H1 (cell line): Measurements from ENCODE around the gene MAP6. TPM values are rescaled to one million over a fixed set of nuclear protein-coding genes. Genes with fewer than 3 reads are reported as not detected.

Experiments
- CTCF ChIA-PET: fragments of 300-600 bp; sonication (Branson Sonifier 250); formaldehyde crosslinking; loops from one replicate; lab custom pipeline; 2021; ENCODE audit not compliant: partially characterized antibody; lab: Charles Lee
- POLR2A ChIA-PET: fragments of 300-600 bp; sonication (Branson Sonifier 250); formaldehyde crosslinking; loops from one replicate; lab custom pipeline; 2021; ENCODE audit warnings: inconsistent platforms; ENCODE audit not compliant: partially characterized antibody; lab: Charles Lee
- DNase-seq, 2 experiments: peaks; one replicate each; pipeline versions ENCODE4 v3.0.0 to v3.0.0-alpha.2; 2010 to 2022; ENCODE audit warnings: low spot score in 2 of 2, low read depth in 1 of 2, mixed read lengths in 1 of 2
- FAIRE-seq: peaks from 2 replicates; lab custom pipeline; 2011; peaks lifted over from hg19 to GRCh38; lab: Jason Lieb, UNC
- H2AFZ ChIP-seq: 2 replicates; pipeline ENCODE4 v1.8.1; 2012; ENCODE audit warnings: low read length, inconsistent platforms
- H2AK5ac ChIP-seq: 2 replicates; pipeline ENCODE4 v1.6.1; 2013; ENCODE audit warnings: low read depth, low read length
- H2BK120ac ChIP-seq: replicated peaks from 2 replicates; pipeline ENCODE3; 2013; ENCODE audit warnings: low read depth, low read length, inconsistent platforms
- H2BK12ac ChIP-seq: 2 replicates; pipeline ENCODE4 v1.6.1; 2013; ENCODE audit warnings: low read depth, low read length
- H2BK15ac ChIP-seq: 2 replicates; pipeline ENCODE4 v1.6.1; 2013; ENCODE audit warnings: low read length
- H2BK20ac ChIP-seq: 2 replicates; pipeline ENCODE4 v1.6.1; 2013; ENCODE audit warnings: low read length
- H2BK5ac ChIP-seq: 2 replicates; pipeline ENCODE4 v1.6.1; 2013; ENCODE audit warnings: low read depth, low read length
- H3K14ac ChIP-seq: 2 replicates; pipeline ENCODE4 v1.6.1; 2013; ENCODE audit warnings: inconsistent platforms; ENCODE audit not compliant: insufficient read length
- H3K18ac ChIP-seq: 2 replicates; pipeline ENCODE4 v1.6.1; 2013; ENCODE audit warnings: low read length; ENCODE audit errors: extremely low read depth
- H3K23ac ChIP-seq: 2 replicates; pipeline ENCODE4 v1.6.1; 2013; ENCODE audit warnings: inconsistent platforms; ENCODE audit not compliant: insufficient read length
- H3K23me2 ChIP-seq: 2 replicates; pipeline ENCODE4 v1.6.1; 2013; ENCODE audit warnings: low read depth, low read length
- H3K27ac ChIP-seq: 2 replicates; pipeline ENCODE4 v1.6.1; 2011; ENCODE audit warnings: low read depth, low read length, inconsistent platforms
- H3K27me3 ChIP-seq, 4 experiments: replicated peaks in 1 of 4; 1 replicate in 1 of 4; 2 replicates in 3 of 4; pipeline versions ENCODE4 v1.6.1 to v1.8.1; 2011 to 2013; ENCODE audit warnings: low read length in 3 of 4, mild to moderate bottlenecking in 3 of 4, inconsistent platforms in 2 of 4, mixed read lengths in 2 of 4, moderate library complexity in 1 of 4; ENCODE audit not compliant: control insufficient read depth in 3 of 4, insufficient read depth in 3 of 4; ENCODE audit errors: extremely low read depth in 1 of 4
- H3K36me3 ChIP-seq, 4 experiments: 2 replicates each; pipeline versions ENCODE4 v1.6.1 to v1.8.1; 2011 to 2013; ENCODE audit warnings: mild to moderate bottlenecking in 4 of 4, low read length in 3 of 4, moderate library complexity in 2 of 4, control low read depth in 1 of 4, inconsistent platforms in 1 of 4; ENCODE audit not compliant: insufficient read depth in 4 of 4, control insufficient read depth in 2 of 4
- H3K4ac ChIP-seq: replicated peaks from 2 replicates; pipeline ENCODE3; 2013; ENCODE audit warnings: low read length, low read depth, mixed read lengths, inconsistent platforms; ENCODE audit not compliant: insufficient read length
- H3K4me1 ChIP-seq, 4 experiments: replicated peaks in 1 of 4; 1 replicate in 1 of 4; 2 replicates in 3 of 4; pipeline versions ENCODE4 v1.6.1 to v1.8.1; 2011 to 2013; ENCODE audit warnings: low read length in 3 of 4, inconsistent platforms in 2 of 4, mixed read lengths in 1 of 4; ENCODE audit not compliant: insufficient read depth in 4 of 4, control insufficient read depth in 3 of 4
- H3K4me2 ChIP-seq, 2 experiments: 2 replicates each; pipeline versions ENCODE4 v1.6.1 to v1.8.1; 2011 to 2013; ENCODE audit warnings: low read depth in 2 of 2, low read length in 2 of 2, control low read depth in 1 of 2, inconsistent platforms in 1 of 2, mild to moderate bottlenecking in 1 of 2; ENCODE audit not compliant: insufficient read depth in 1 of 2
- H3K4me3 ChIP-seq, 4 experiments: fragments of 200-600, 300-600 bp in 1 of 4; sonication (generic), shearing (Covaris generic), sonication (Bioruptor Twin) in 1 of 4; 2 replicates each; pipeline versions ENCODE4 v1.5.1 to v1.8.1; 2011 to 2016; ENCODE audit warnings: low read length in 4 of 4, low read depth in 3 of 4, control low read depth in 2 of 4, inconsistent platforms in 2 of 4, mild to moderate bottlenecking in 2 of 4, mixed read lengths in 1 of 4, moderate library complexity in 1 of 4; ENCODE audit not compliant: insufficient read depth in 2 of 4; ENCODE audit errors: extremely low read depth in 1 of 4
- H3K56ac ChIP-seq: replicated peaks from 2 replicates; pipeline ENCODE3; 2013; ENCODE audit warnings: low read depth, mild to moderate bottlenecking, mixed read lengths, low read length, inconsistent platforms; ENCODE audit not compliant: insufficient read length
- H3K79me1 ChIP-seq: 2 replicates; pipeline ENCODE4 v1.6.1; 2013; ENCODE audit warnings: low read depth, low read length, control low read depth
- H3K79me2 ChIP-seq, 2 experiments: 2 replicates each; pipeline versions ENCODE4 v1.6.1 to v1.8.1; 2012 to 2013; ENCODE audit warnings: low read length in 2 of 2, mild to moderate bottlenecking in 2 of 2, inconsistent platforms in 1 of 2; ENCODE audit not compliant: insufficient read depth in 2 of 2, control insufficient read depth in 1 of 2
- H3K9ac ChIP-seq, 4 experiments: replicated peaks in 1 of 4; 1 replicate in 1 of 4; 2 replicates in 3 of 4; pipeline versions ENCODE4 v1.6.1 to v1.8.1; 2011 to 2013; ENCODE audit warnings: low read depth in 3 of 4, low read length in 3 of 4, control low read depth in 2 of 4, mild to moderate bottlenecking in 2 of 4, moderate library complexity in 2 of 4, inconsistent platforms in 1 of 4; ENCODE audit errors: extremely low read depth in 1 of 4
- H3K9me3 ChIP-seq, 2 experiments: 2 replicates each; pipeline versions ENCODE4 v1.6.1 to v1.8.1; 2012 to 2013; ENCODE audit warnings: mild to moderate bottlenecking in 2 of 2, moderate library complexity in 2 of 2, control low read depth in 1 of 2, inconsistent platforms in 1 of 2, low read depth in 1 of 2, low read length in 1 of 2, mixed read lengths in 1 of 2; ENCODE audit not compliant: insufficient read depth in 2 of 2
- H4K20me1 ChIP-seq, 2 experiments: replicated peaks in 1 of 2; 2 replicates each; pipeline versions ENCODE3 to v1.8.1; 2011 to 2013; ENCODE audit warnings: inconsistent platforms in 2 of 2, low read length in 2 of 2, mild to moderate bottlenecking in 1 of 2; ENCODE audit not compliant: insufficient read depth in 2 of 2, control insufficient read depth in 1 of 2
- H4K5ac ChIP-seq: 2 replicates; pipeline ENCODE4 v1.6.1; 2013; ENCODE audit warnings: low read length, low read depth, mixed read lengths, inconsistent platforms; ENCODE audit not compliant: insufficient read length
- H4K8ac ChIP-seq: 2 replicates; pipeline ENCODE4 v1.8.0; 2013; ENCODE audit warnings: mild to moderate bottlenecking, moderate library complexity, low read length, inconsistent platforms; ENCODE audit not compliant: insufficient read depth; ENCODE audit errors: extremely low read depth
- H4K91ac ChIP-seq: replicated peaks from 2 replicates; pipeline ENCODE3; 2013; ENCODE audit warnings: low read length, mixed read lengths, inconsistent platforms; ENCODE audit not compliant: insufficient read length
- BACH1 ChIP-seq: IDR thresholded peaks from 2 replicates; pipeline ENCODE4 v1.6.1; 2012; ENCODE audit warnings: low read length, improper control_type of control experiment
- HDAC6 ChIP-seq: IDR thresholded peaks from one replicate; pipeline ENCODE4 v1.7.1; 2012; ENCODE audit warnings: low read depth, mild to moderate bottlenecking, inconsistent platforms, low read length, moderate library complexity
- MAX ChIP-seq: IDR thresholded peaks from 2 replicates; pipeline ENCODE4 v1.6.1; 2012; ENCODE audit warnings: inconsistent platforms
- SAP30 ChIP-seq: fragments of 300-600 bp; sonication (generic); IDR thresholded peaks from 2 replicates; pipeline ENCODE4 v1.7.1; 2012; ENCODE audit warnings: low read length, moderate library complexity, mild to moderate bottlenecking, inconsistent platforms; ENCODE audit not compliant: insufficient read depth, insufficient replicate concordance
- TBP ChIP-seq: IDR thresholded peaks from 2 replicates; pipeline ENCODE4 v1.6.1; 2011; ENCODE audit warnings: low read depth, low read length, improper control_type of control experiment
- WGBS, 2 experiments: shearing (Covaris generic) in 1 of 2; methylation state at CpG; one replicate each; pipeline versions ENCODE4 v1.1.6 to v1.1.7; 2013 to 2015; ENCODE audit warnings: low lambda C conversion rate in 2 of 2, mixed read lengths in 2 of 2, inconsistent platforms in 1 of 2, low coverage in 1 of 2, missing lambda C conversion rate in 1 of 2; ENCODE audit not compliant: insufficient replicate concordance in 2 of 2, insufficient coverage in 1 of 2, insufficient read length in 1 of 2; ENCODE audit errors: extremely low coverage in 1 of 2, missing lambda C conversion rate in 1 of 2; 5-methylcytosine and 5-hydroxymethylcytosine counted together
- polyA plus RNA-seq, 7 experiments: library from polyadenylated mRNA; depleted of rRNA in 3 of 7; stranded (reverse) in 5 of 7; unstranded in 2 of 7; fragments of >200 nt in 5 of 7; fragments of 200-250 nt in 2 of 7; gene quantifications; 1 replicate in 5 of 7; 2 replicates in 1 of 7; 4 replicates in 1 of 7; pipeline versions ENCODE4 v1.2.1 to v1.2.3, GENCODE V29; 2011 to 2013; ENCODE audit warnings: missing spikeins in 2 of 7, mixed read lengths in 2 of 7
- total RNA-seq: library from RNA; stranded (reverse); fragmentation: NEBNext Ultra II Directional; extraction: Animal tissue kit (Norgen Biotek cat#: 25700); gene quantifications from 2 replicates; pipeline ENCODE4 v1.2.1, GENCODE V29; 2021

MAP6 gene
- total and polyA plus RNA-seq, 2 of the 8 experiments (the other 6 are each of a cell fraction or from before 2014, with no cell fraction given) = 0.54 to 0.89 TPM

GRCh38 chr11:75566763-75567279, 102.0 kb downstream of the MAP6 start:
- Histone ChIP-seq H3K9me3 (no peaks in the 10 kb centered on the region), H3K4me2 (no peak overlapping the region), H3K23me2 (peaks cover 8% of the 10 kb centered on the region), H3K4ac (no peak overlapping the region), H3K79me1 (peaks cover 12% of the 10 kb centered on the region), H2AFZ (no peak overlapping the region), H3K4me1 (peaks cover 7 to 35% (median 21%) of the 10 kb centered on the region in 4 experiments), H2BK15ac (no peak overlapping the region), H3K14ac (no peak overlapping the region), H4K91ac (no peak overlapping the region), H4K20me1 (peaks cover 10 to 28% of the 10 kb centered on the region in 2 experiments), H3K9ac (peak overlapping the region in 1 of 4 experiments; percentile 22; a peak in 2 of 7 replicates), H2BK12ac (no peak overlapping the region; the same call in 1 of the 2 replicates), H3K18ac (no peak overlapping the region), H3K27ac (peak overlapping the region; percentile 25; the same call in 1 of the 2 replicates), H3K4me3 (no peak overlapping the region)
- CTCF ChIA-PET = interaction anchor here (0.8 to 17.4 kb wide), 11 partner anchors 4 to 178 kb away, joined by 3 to 344 read pairs (median 11); partner anchors contain the start of gene SERPINH1
- no peak for TF ChIP-seq BACH1
- TF ChIP-seq HDAC6 = no peak
- TF ChIP-seq SAP30 = no peak
- no peak for TF ChIP-seq TBP
- TF ChIP-seq MAX = no peak
- TF ChIP-seq, all 59 proteins: peak for 0
- FAIRE-seq (no peak), DNase-seq (no peak)
- no peak overlapping the region for H3K56ac ChIP-seq
- peaks cover 11 to 66% of the 10 kb centered on the region in 2 experiments for H3K79me2 ChIP-seq
- no peak overlapping the region for H4K5ac ChIP-seq
- no peak overlapping the region; the same call in 1 of the 2 replicates for H2AK5ac ChIP-seq
- H2BK5ac ChIP-seq = peak overlapping the region; percentile 87
- H2BK20ac ChIP-seq = no peak overlapping the region
- no peak overlapping the region for H3K23ac ChIP-seq
- no peak overlapping the region for H4K8ac ChIP-seq
- no peaks in the 10 kb centered on the region for H3K27me3 ChIP-seq
- peaks cover 39 to 58% (median 53%) of the 10 kb centered on the region in 4 experiments for H3K36me3 ChIP-seq
- H2BK120ac ChIP-seq = no peak overlapping the region
- POLR2A ChIA-PET = interaction anchor here (0.9 to 35.1 kb wide), 7 partner anchors 4 to 293 kb away, joined by 3 to 1120 read pairs (median 3); partner anchors contain the start of gene SERPINH1
- WGBS, 2 experiments = 89% methylated on average over 28 of the region's 34 CpGs; no CpG with 5 or more reads in 1 of the 2 experiments
